ENCODE results near the gene MRPL55.
"Not testable (repeated sequence)": the region's sequence is repeated elsewhere in the genome, so short reads cannot be mapped to it uniquely, and the experiment has no call there.

Gene MRPL55

DNA sequence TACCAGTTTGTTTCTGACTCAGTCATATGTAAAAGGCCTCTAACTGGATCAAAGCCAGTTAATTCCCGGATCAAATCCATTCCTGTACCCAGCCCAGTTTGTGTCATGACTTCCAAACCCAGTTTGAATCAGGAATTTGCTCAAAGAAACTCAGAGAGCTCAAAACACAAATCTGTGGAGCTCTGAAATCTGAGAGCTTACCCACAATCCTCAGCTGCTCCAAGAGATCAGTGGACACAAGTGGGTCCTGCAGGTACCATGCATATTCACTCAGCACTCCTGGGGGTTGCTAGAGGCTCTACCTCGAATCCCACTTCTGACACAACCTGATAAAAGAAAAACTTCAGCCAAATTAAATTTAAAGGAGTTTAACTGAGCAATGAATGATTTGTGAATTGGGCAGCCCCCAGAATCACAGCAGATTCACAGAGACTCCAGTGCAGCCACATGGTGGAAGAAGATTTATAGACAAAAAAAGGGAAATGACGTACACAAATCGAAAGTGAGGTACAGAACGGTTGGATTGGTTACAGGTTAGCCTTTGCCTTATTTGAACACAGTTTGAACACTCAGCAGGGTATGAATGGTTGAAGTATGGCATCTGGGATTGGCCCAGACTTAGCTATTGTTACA is 11.9 kb upstream of the MRPL55 start:
- no peak for DNase-seq (ENCODE audit: low read depth)

DNA sequence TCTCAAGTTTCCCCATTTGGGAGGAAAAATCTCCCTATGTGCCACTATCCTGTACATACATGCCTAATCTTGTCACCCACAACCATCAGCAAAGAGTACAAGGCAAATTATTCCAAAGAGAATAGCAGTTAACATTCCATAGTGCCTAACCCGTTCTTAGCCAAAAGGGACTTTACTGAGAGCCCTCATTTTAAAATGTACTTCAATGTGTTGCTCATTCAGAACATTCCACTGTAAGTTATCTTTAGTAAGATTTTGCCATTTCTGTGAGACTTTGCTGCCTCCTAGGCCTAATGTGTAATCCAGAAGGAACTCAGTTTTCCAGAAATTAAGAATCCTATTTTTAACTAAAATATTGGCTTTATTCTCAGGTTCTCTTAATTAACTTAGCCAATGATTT is 11.3 kb upstream of the MRPL55 start:
- DNase-seq (ENCODE audit: low read depth), result no peak

DNA sequence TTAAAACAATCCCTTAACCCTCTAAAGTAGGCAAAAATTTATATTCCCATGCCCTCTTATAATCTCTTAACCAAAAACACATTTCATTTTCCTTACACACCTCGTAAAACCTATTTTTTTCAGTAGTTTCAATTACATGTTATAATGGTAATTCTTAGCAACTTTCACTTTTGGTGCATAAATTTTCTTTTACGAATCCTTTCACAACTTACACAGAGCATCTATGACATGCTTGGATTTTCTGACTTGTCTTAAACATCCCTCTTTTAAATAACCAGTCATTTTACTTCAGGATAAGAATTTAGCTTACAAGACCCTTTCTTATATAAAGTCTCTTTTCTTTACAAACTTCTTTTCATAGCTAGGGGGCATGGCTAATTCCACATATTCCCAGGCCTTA is 8.9 kb upstream of the MRPL55 start:
- DNase-seq (ENCODE audit: low read depth), result no peak

GRCh38 chr1:228117335-228117734 is 8.2 kb upstream of the MRPL55 start:
- no peak for DNase-seq (ENCODE audit: low read depth)

GRCh38 chr1:228114827-228115226 is 5.7 kb upstream of the MRPL55 start:
- no peak for DNase-seq (ENCODE audit: low read depth)

GRCh38 chr1:228112617-228113016 is 3.5 kb upstream of the MRPL55 start:
- DNase-seq (ENCODE audit: low read depth), result no peak

- DNase-seq (ENCODE audit: low read depth), result no peak
Observed at GRCh38 chr1:228112167-228112566, 3.1 kb upstream of the MRPL55 start.

DNA sequence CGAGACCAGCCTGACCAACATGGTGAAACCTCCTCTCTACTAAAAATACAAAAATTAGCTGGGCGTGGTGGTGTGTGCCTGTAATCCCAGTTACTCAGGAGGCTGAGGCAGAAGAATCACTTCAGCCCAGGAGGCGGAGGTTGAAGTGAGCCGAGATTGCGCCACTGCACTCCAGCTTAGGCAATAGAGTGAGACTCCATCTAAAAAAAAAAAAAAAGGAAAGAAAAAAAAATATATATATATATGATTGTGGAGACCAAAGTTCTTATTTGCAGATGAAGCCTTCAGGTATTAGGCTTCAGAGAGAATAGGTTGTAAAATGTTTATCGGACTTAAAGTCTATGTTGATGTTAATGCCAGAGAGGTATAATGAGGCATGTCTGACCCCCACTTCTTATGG is 2.2 kb upstream of the MRPL55 start:
- not testable (repeated sequence) for DNase-seq (ENCODE audit: low read depth)

DNA sequence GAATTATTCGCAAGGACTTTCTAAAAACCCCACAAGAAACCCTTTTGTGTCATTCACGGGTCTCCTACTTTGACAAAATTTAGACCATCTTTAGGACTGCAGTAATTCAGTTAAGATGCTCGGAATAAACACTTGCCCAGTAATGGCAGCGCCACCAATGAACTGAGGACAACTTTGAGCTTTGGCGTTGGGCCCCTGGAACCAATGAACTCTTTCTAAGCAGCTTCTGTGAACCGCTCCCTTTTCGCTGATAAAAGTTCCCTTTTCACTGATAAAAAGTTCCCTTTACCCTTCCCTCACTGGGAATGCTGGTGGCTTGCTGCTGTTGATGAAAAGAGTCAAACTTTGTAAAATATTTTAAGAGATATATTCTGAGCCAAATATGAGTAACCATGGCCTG is 1.5 kb upstream of the MRPL55 start:
- no peak for DNase-seq (ENCODE audit: low read depth)

- DNase-seq (ENCODE audit: low read depth), result no peak
Observed at GRCh38 chr1:228109962-228110488, 926 bp upstream of the MRPL55 start.

- no peak for DNase-seq (ENCODE audit: low read depth)
Observed at GRCh38 chr1:228108742-228109072, 392 bp downstream of the MRPL55 start.

DNA sequence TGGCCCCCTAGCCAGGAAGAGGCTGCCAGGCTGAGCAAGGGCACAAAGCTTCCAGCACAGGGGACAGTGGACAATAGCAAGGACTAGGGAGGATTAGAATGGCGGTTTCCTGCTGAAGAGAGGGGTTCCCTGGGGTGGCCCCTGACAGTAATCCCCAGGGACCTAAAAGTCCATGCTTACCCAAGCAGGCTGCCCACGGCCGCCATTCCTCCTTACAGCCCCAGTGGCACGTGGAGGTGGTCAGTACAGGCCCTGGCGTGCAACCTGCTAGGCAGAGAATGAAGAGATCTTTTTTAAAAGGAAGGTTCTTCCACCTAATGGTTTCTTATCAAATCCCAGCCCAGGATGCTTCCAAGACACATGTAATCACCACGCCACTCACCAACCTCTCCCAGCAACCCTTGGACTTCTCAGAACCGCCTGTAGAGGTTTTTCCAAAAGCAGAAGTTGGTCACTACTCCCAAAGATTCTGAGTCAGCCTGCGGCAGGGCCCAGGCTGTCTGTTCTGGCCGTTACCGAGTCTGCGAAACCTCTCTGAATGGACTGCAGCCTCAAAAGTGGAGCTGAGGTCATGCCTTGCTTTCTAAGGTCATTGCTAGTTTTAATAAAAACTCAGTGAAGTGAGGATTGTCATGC is 926 bp downstream of the MRPL55 start:
- DNase-seq (ENCODE audit: low read depth), result no peak

- no peak for DNase-seq (ENCODE audit: low read depth)
Observed at GRCh38 chr1:228107636-228108035, 1.5 kb downstream of the MRPL55 start.

DNA sequence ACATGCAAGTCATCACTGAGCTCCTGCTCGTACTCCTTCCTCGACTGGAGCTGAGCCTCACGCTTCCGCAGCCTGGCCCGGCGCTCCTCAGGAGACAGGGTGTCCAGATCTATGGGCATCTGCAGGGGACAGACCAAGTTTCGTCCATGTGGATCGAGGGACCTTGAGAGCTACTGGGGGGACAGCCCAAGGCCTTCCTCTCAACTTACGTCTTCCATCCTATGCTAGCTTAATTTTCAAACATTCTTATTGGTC is 2.4 kb downstream of the MRPL55 start:
- no peak for DNase-seq (ENCODE audit: low read depth)

- DNase-seq (ENCODE audit: low read depth), result no peak
Observed at GRCh38 chr1:228105996-228106799, 2.9 kb downstream of the MRPL55 start.

GRCh38 chr1:228105270-228105995 is 3.7 kb downstream of the MRPL55 start:
- no peak for DNase-seq (ENCODE audit: low read depth)

- DNase-seq (ENCODE audit: low read depth), result no peak
Observed at GRCh38 chr1:228104526-228105269, 4.4 kb downstream of the MRPL55 start.

GRCh38 chr1:228102791-228103620 is 6.1 kb downstream of the MRPL55 start, which contains the start of gene C1orf35:
Gene C1orf35 (minus strand): TSS chr1:228103325. CDS start chr1:228103227, 98 bp downstream.
- DNase-seq (ENCODE audit: low read depth), result peak; percentile 96

- DNase-seq (ENCODE audit: low read depth), result no peak
Observed at GRCh38 chr1:228101994-228102790, 6.9 kb downstream of the MRPL55 start.

- DNase-seq (ENCODE audit: low read depth), result no peak
Observed at GRCh38 chr1:228101614-228101993, 7.5 kb downstream of the MRPL55 start.
